CD14-positive monocyte (primary cell): ENCODE measurements around the gene RNF180. TPM values are rescaled to one million over a fixed set of nuclear protein-coding genes. Genes with fewer than 3 reads are reported as not detected.

Experiments
- DNase-seq, 3 donors: peaks; one replicate each; pipeline ENCODE4 v3.0.0-alpha.2; 2011 to 2022
- H2AFZ ChIP-seq: 2 replicates; pipeline ENCODE4 v1.6.0; 2012; ENCODE audit warnings: mild to moderate bottlenecking, low read depth, low read length, inconsistent platforms; ENCODE audit not compliant: insufficient read depth, poor library complexity, severe bottlenecking
- H3K27ac ChIP-seq, 2 donors: 1 replicate in 1 of 2; 2 replicates in 1 of 2; pipeline ENCODE4 v1.5.1; 2012 to 2013; ENCODE audit warnings: low read length in 2 of 2, control low read depth in 1 of 2, inconsistent platforms in 1 of 2, low read depth in 1 of 2, mild to moderate bottlenecking in 1 of 2
- H3K27me3 ChIP-seq, 2 donors: one replicate each; pipeline versions ENCODE4 v1.6.0 to v1.6.1; 2011 to 2013; ENCODE audit warnings: low read length in 2 of 2; ENCODE audit not compliant: control insufficient read depth in 2 of 2, insufficient read depth in 2 of 2
- H3K36me3 ChIP-seq, 2 donors: replicated peaks in 1 of 2; 1 replicate in 1 of 2; 2 replicates in 1 of 2; pipeline versions ENCODE4 v1.5.1 to v1.6.1; 2012 to 2013; ENCODE audit warnings: low read length in 2 of 2, control low read depth in 1 of 2, inconsistent platforms in 1 of 2, mild to moderate bottlenecking in 1 of 2; ENCODE audit not compliant: insufficient read depth in 2 of 2, control insufficient read depth in 1 of 2
- H3K4me1 ChIP-seq, 2 donors: 1 replicate in 1 of 2; 2 replicates in 1 of 2; pipeline versions ENCODE4 v1.5.1 to v1.6.1; 2012 to 2013; ENCODE audit warnings: low read length in 2 of 2, control low read depth in 1 of 2, inconsistent platforms in 1 of 2, mild to moderate bottlenecking in 1 of 2, moderate library complexity in 1 of 2; ENCODE audit not compliant: insufficient read depth in 2 of 2, control insufficient read depth in 1 of 2
- H3K4me2 ChIP-seq: replicated peaks from 2 replicates; pipeline ENCODE3; 2012; ENCODE audit warnings: low read length, moderate library complexity, mild to moderate bottlenecking; ENCODE audit not compliant: poor library complexity, severe bottlenecking; ENCODE audit errors: extremely low read depth
- H3K4me3 ChIP-seq, 3 experiments: fragments of 200-600 bp in 1 of 3; sonication (generic) in 1 of 3; replicated peaks in 1 of 3; 1 replicate in 2 of 3; 2 replicates in 1 of 3; pipeline ENCODE4 v1.5.1; 2011 to 2013; ENCODE audit warnings: low read length in 3 of 3, mild to moderate bottlenecking in 3 of 3, control low read depth in 2 of 3, low read depth in 2 of 3, inconsistent platforms in 1 of 3, moderate library complexity in 1 of 3
- H3K79me2 ChIP-seq: 2 replicates; pipeline ENCODE4 v1.6.0; 2012; ENCODE audit warnings: mild to moderate bottlenecking, control low read depth, inconsistent platforms, low read length, moderate library complexity; ENCODE audit not compliant: insufficient read depth
- H3K9ac ChIP-seq: 2 replicates; pipeline ENCODE4 v1.6.0; 2017; ENCODE audit warnings: low read length, mild to moderate bottlenecking; ENCODE audit not compliant: insufficient read depth, poor library complexity, severe bottlenecking
- H3K9me3 ChIP-seq, 2 donors: replicated peaks in 1 of 2; 1 replicate in 1 of 2; 2 replicates in 1 of 2; pipeline versions ENCODE4 v1.5.1 to v1.6.1; 2012 to 2013; ENCODE audit warnings: low read length in 2 of 2, control low read depth in 1 of 2; ENCODE audit not compliant: control insufficient read depth in 1 of 2, insufficient read depth in 1 of 2
- H4K20me1 ChIP-seq: 2 replicates; pipeline ENCODE4 v1.6.0; 2012; ENCODE audit warnings: mild to moderate bottlenecking, low read length, control low read depth, moderate library complexity; ENCODE audit not compliant: insufficient read depth
- H3K27ac Mint-ChIP-seq, 7 donors: one replicate each; pipeline ENCODE4 v1.8.0; 2020; ENCODE audit warnings: mild to moderate bottlenecking in 7 of 7, mixed read lengths in 7 of 7, moderate library complexity in 6 of 7, inconsistent platforms in 2 of 7
- H3K27me3 Mint-ChIP-seq, 3 donors: one replicate each; pipeline ENCODE4 v1.8.0; 2021 to 2022; ENCODE audit warnings: low read depth in 3 of 3, mild to moderate bottlenecking in 3 of 3, mixed read lengths in 3 of 3, moderate library complexity in 3 of 3, inconsistent platforms in 1 of 3
- H3K36me3 Mint-ChIP-seq, 2 donors: one replicate each; pipeline ENCODE4 v1.8.0; 2020; ENCODE audit warnings: mixed read lengths in 2 of 2, inconsistent platforms in 1 of 2, mild to moderate bottlenecking in 1 of 2
- H3K4me1 Mint-ChIP-seq: one replicate; pipeline ENCODE4 v1.8.0; 2020; ENCODE audit warnings: mild to moderate bottlenecking, mixed read lengths
- H3K4me3 Mint-ChIP-seq, 2 donors: one replicate each; pipeline ENCODE4 v1.8.0; 2020; ENCODE audit warnings: mild to moderate bottlenecking in 2 of 2, mixed read lengths in 2 of 2, moderate library complexity in 1 of 2
- H3K9me3 Mint-ChIP-seq, 7 donors: one replicate each; pipeline ENCODE4 v1.8.0; 2020 to 2022; ENCODE audit warnings: mixed read lengths in 7 of 7, mild to moderate bottlenecking in 6 of 7, moderate library complexity in 6 of 7, inconsistent platforms in 2 of 7
- CTCF ChIP-seq: fragments of 200-600 bp; IDR thresholded peaks from one replicate; pipeline ENCODE4 v1.8.0; 2022; ENCODE audit warnings: antibody characterized with exemption, mild to moderate bottlenecking
- WGBS: methylation state at CpG from one replicate; pipeline ENCODE4 v1.1.5; 2013; ENCODE audit warnings: missing lambda C conversion rate; ENCODE audit not compliant: insufficient coverage; 5-methylcytosine and 5-hydroxymethylcytosine counted together
- intact Hi-C, 2 donors: fragments of 100-400 bp; cut with micrococcal nuclease; formaldehyde crosslinking; loops; one replicate each; pipeline versions ENCODE4 v1.15.0 to v1.15.1; 2023
- polyA plus RNA-seq, 3 donors: library from polyadenylated mRNA; depleted of rRNA in 1 of 3; unstranded in 2 of 3; stranded (reverse) in 1 of 3; fragments of 300-500 nt in 2 of 3; fragments of >200 nt in 1 of 3; fragmentation: Illumina TruSeq in 2 of 3; gene quantifications; 1 replicate in 2 of 3; 2 replicates in 1 of 3; pipeline ENCODE4 v1.2.3, GENCODE V29; 2012 to 2021

The RNF180 gene
- polyA plus RNA-seq, 3 donors, result not detected

- no peaks in the 10 kb centered on the region for H3K36me3 Mint-ChIP-seq
- intact Hi-C loops, result no loop called here
- peaks cover 23 to 29% of the 10 kb centered on the region in 2 donors for H3K9me3 ChIP-seq
- no peaks in the 10 kb centered on the region for H3K27me3 Mint-ChIP-seq
- H4K20me1 ChIP-seq, result no peaks in the 10 kb centered on the region
- H3K4me3 ChIP-seq, result no peak overlapping the region
- H3K4me2 ChIP-seq, result no peak overlapping the region
- no peaks in the 10 kb centered on the region for H3K4me1 Mint-ChIP-seq
- TF ChIP-seq CTCF, result no peak
- H3K4me3 Mint-ChIP-seq, result no peak overlapping the region
- no peak overlapping the region for H3K27ac Mint-ChIP-seq
- H3K36me3 ChIP-seq, result no peaks in the 10 kb centered on the region
- no peak overlapping the region for H3K9ac ChIP-seq
- 83% methylated on average over 1 of the region's 2 CpGs for WGBS
- H3K27me3 ChIP-seq, result no peaks in the 10 kb centered on the region
- H3K27ac ChIP-seq, result no peak overlapping the region
- H3K9me3 Mint-ChIP-seq, result peaks cover 2 to 20% (median 14%) of the 10 kb centered on the region in 7 donors
- no peaks in the 10 kb centered on the region for H3K79me2 ChIP-seq
- H2AFZ ChIP-seq, result no peak overlapping the region
- no peak for DNase-seq
- no peaks in the 10 kb centered on the region for H3K4me1 ChIP-seq
Observed at GRCh38 chr5:64333886-64334285, 168.2 kb downstream of the RNF180 start.

GRCh38 chr5:64339769-64340168 is 174.1 kb downstream of the RNF180 start:
- Histone ChIP-seq H3K4me2 (no peak overlapping the region), H3K27me3 (no peaks in the 10 kb centered on the region), H3K4me3 (no peak overlapping the region), H4K20me1 (no peaks in the 10 kb centered on the region), H3K79me2 (no peaks in the 10 kb centered on the region), H3K4me1 (no peaks in the 10 kb centered on the region), H2AFZ (no peak overlapping the region), H3K9ac (no peak overlapping the region), H3K9me3 (peaks cover 3 to 11% of the 10 kb centered on the region in 2 donors), H3K36me3 (no peaks in the 10 kb centered on the region), H3K27ac (no peak overlapping the region)
- Mint-ChIP-seq H3K36me3 (no peaks in the 10 kb centered on the region), H3K4me1 (no peaks in the 10 kb centered on the region), H3K9me3 (peaks cover 0 to 12% (median 5%) of the 10 kb centered on the region in 7 donors), H3K27me3 (no peaks in the 10 kb centered on the region), H3K4me3 (no peak overlapping the region), H3K27ac (no peak overlapping the region)
- WGBS, result no CpG with 5 or more reads among the region's 1 CpG
- no peak for DNase-seq
- no peak for TF ChIP-seq CTCF
- intact Hi-C loops, result no loop called here
